ENCODE data around the gene MAML2. TPM values are rescaled to one million over a fixed set of nuclear protein-coding genes. Genes with fewer than 3 reads are reported as not detected.

The MAML2 gene
- total and polyA plus RNA-seq, 2 of the 8 experiments (the other 6 are each of a cell fraction or from before 2014, with no cell fraction given), result 3.8 to 6.6 TPM

DNA sequence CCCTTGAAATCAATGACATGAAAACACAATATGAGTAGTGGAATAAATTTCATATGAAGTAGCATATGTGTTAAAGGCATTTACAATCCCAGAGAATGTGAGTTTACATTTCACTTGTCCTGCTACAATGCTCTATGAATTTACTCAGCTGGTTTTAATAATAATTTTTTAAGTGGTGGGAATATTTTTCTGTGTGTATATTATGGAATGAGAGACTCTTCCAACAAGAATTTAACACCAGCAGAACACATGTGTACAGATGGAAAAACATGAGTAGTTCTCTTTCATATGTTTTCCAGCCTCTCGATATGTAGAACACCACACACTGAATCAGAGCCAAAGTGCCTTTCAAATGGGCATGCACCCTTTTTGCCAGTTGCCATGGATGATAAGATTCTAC lies 170.4 kb downstream of the MAML2 start (continued):
- no peak for TF ChIP-seq TBP (IDR thresholded peaks at IDR 0.05; ENCODE audit: low read depth, low read length)
